Stomach (tissue), 9 donors: ENCODE data around the gene UBLCP1. TPM values are rescaled to one million over a fixed set of nuclear protein-coding genes. Genes with fewer than 3 reads are reported as not detected.
"Not testable (repeated sequence)": the region's sequence is repeated elsewhere in the genome, so short reads cannot be mapped to it uniquely, and the experiment has no call there.

Source experiments
- DNase-seq, 2 donors: peaks; one replicate each; pipeline versions ENCODE4 v3.0.0 to v3.0.0-alpha.2; 2013 to 2019
- H3K27ac ChIP-seq, 5 donors: fragments of 200-600 bp in 4 of 5; sonication (generic) in 4 of 5; one replicate each; pipeline ENCODE4 v1.5.1; 2013 to 2019; ENCODE audit warnings: mild to moderate bottlenecking in 1 of 5, moderate library complexity in 1 of 5
- H3K27me3 ChIP-seq, 3 donors: fragments of 200-600 bp; sonication (generic); one replicate each; pipeline ENCODE4 v1.5.1; 2017 to 2019; ENCODE audit warnings: mixed run types in 1 of 3
- H3K36me3 ChIP-seq, 4 donors: fragments of 200-600 bp; sonication (generic); 1 replicate in 3 of 4; 2 replicates in 1 of 4; pipeline ENCODE4 v1.5.1; 2016 to 2019
- H3K4me1 ChIP-seq, 4 donors: fragments of 200-600 bp; sonication (generic); one replicate each; pipeline ENCODE4 v1.5.1; 2016 to 2019
- H3K4me3 ChIP-seq, 4 donors: fragments of 200-600 bp; sonication (generic) in 3 of 4; one replicate each; pipeline ENCODE4 v1.5.1; 2016 to 2019; ENCODE audit warnings: mild to moderate bottlenecking in 1 of 4
- H3K9me3 ChIP-seq, 4 donors: fragments of 200-600 bp; sonication (generic); one replicate each; pipeline ENCODE4 v1.5.1; 2016 to 2019
- EP300 ChIP-seq: sonication (generic); formaldehyde crosslinking; IDR thresholded peaks from one replicate; pipeline ENCODE4 v1.6.1; 2017; ENCODE audit warnings: antibody characterized with exemption
- POLR2A ChIP-seq, 4 donors: fragments of 450-650 bp; IDR thresholded peaks; one replicate each; pipeline ENCODE4 v1.6.1; 2016; ENCODE audit warnings: antibody characterized with exemption in 4 of 4, control low read depth in 2 of 4, mild to moderate bottlenecking in 1 of 4, moderate library complexity in 1 of 4
- POLR2AphosphoS5 ChIP-seq, 3 donors: sonication (generic); formaldehyde crosslinking; IDR thresholded peaks; one replicate each; pipeline ENCODE4 v1.6.1; 2016; ENCODE audit warnings: antibody characterized with exemption in 3 of 3
- WGBS, 5 donors: extraction: QIAGEN DNeasy Blood & Tissue Kit in 3 of 5; methylation state at CpG; one replicate each; pipeline versions ENCODE4 v1.1.5 to v1.1.7; 2013 to 2018; 5-methylcytosine and 5-hydroxymethylcytosine counted together
- intact Hi-C: fragments of 100-400 bp; cut with DNase I; formaldehyde crosslinking; loops from one replicate; pipeline ENCODE4 v1.15.1; 2023; ENCODE audit warnings: low total_unique reads
- polyA plus RNA-seq, 3 donors: library from polyadenylated mRNA; stranded (reverse); fragments of 200-250 nt; gene quantifications; one replicate each; pipeline ENCODE4 v1.2.3, GENCODE V29; 2013
- total RNA-seq, 5 donors: library from RNA; depleted of rRNA; stranded (reverse); fragments of >200 nt; gene quantifications; one replicate each; pipeline versions ENCODE4 v1.1.0 to v1.2.3, GENCODE V29; 2014 to 2016
- TF ChIP-seq, protein P1 (sequence below), 7 experiments: fragments of 450-650 bp in 4 of 7; fragments of 200-600 bp in 3 of 7; sonication (generic) in 3 of 7; IDR thresholded peaks; one replicate each; pipeline ENCODE4 v1.5.1; 2016 to 2019; ENCODE audit warnings: antibody characterized with exemption in 7 of 7, control low read depth in 2 of 7, mild to moderate bottlenecking in 1 of 7
- donor health status: healthy with polysubstance abuse.
- donor health status: Bipolar disorder and iron deficiency.
- donor health status: healthy.

The UBLCP1 gene
- total and polyA plus RNA-seq, 8 donors: 1.2 to 24.4 (median 16.7) TPM

DNA sequence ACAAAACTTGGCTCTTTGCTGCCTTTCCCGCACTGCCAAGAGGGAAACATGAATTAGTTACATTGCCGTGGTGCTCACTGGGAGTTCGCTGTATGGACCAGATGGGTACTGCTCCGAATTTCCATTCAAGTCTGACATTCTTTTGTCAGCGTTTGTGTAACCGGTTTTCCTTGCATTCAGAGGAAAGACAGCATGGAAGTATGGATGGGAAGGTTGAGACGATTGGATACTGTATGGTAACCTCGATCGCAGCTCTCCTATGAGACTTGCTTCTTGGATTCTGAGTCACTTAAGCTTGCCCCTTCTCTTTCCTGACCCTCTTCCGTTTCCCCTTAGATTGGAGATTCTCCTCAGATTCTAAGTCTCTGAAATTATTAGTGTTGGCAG lies 625 bp upstream of the UBLCP1 start:
- 22 to 32% (median 24%) methylated on average over 10 of the region's 10 CpGs for WGBS, 5 donors
- Histone ChIP-seq H3K9me3 (no peaks in the 10 kb centered on the region), H3K4me1 (peaks cover 10 to 24% (median 21%) of the 10 kb centered on the region in 4 donors), H3K27me3 (no peaks in the 10 kb centered on the region), H3K36me3 (peaks cover 0 to 7% (median 4%) of the 10 kb centered on the region in 4 donors), H3K27ac (peak overlapping the region; percentile 71 to 96 (median 93)), H3K4me3 (peak overlapping the region; percentile 62 to 93 (median 86))
- no peak for TF ChIP-seq EP300
- TF ChIP-seq POLR2AphosphoS5 (IDR thresholded peaks at IDR 0.05): no peak
- TF ChIP-seq, protein P1, sequence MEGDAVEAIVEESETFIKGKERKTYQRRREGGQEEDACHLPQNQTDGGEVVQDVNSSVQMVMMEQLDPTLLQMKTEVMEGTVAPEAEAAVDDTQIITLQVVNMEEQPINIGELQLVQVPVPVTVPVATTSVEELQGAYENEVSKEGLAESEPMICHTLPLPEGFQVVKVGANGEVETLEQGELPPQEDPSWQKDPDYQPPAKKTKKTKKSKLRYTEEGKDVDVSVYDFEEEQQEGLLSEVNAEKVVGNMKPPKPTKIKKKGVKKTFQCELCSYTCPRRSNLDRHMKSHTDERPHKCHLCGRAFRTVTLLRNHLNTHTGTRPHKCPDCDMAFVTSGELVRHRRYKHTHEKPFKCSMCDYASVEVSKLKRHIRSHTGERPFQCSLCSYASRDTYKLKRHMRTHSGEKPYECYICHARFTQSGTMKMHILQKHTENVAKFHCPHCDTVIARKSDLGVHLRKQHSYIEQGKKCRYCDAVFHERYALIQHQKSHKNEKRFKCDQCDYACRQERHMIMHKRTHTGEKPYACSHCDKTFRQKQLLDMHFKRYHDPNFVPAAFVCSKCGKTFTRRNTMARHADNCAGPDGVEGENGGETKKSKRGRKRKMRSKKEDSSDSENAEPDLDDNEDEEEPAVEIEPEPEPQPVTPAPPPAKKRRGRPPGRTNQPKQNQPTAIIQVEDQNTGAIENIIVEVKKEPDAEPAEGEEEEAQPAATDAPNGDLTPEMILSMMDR (IDR thresholded peaks at IDR 0.05): no peak
- intact Hi-C loops: loop anchor here (10.0 kb wide), 1 partner anchor 108 kb away; no protein-coding TSS in a partner anchor
- peak in 1 of 2 donors; percentile 53 for DNase-seq

GRCh38 chr5:159263569-159263905 lies 447 bp downstream of the UBLCP1 start:
- Histone ChIP-seq H3K27me3 (no peaks in the 10 kb centered on the region), H3K4me3 (peak overlapping the region; percentile 62 to 93 (median 86))
- DNase-seq: no peak

GRCh38 chr5:159266764-159267163 lies 3.7 kb downstream of the UBLCP1 start:
- 89 to 100% (median 100%) methylated on average over 2 of the region's 2 CpGs for WGBS, 5 donors
- H3K27ac ChIP-seq, H3K4me3 ChIP-seq, DNase-seq, H3K9me3 ChIP-seq, H3K27me3 ChIP-seq: not testable (repeated sequence)
- intact Hi-C loops: loop anchor here (10.0 kb wide), 1 partner anchor 112 kb away; no protein-coding TSS in a partner anchor
- peaks cover 3 to 37% (median 32%) of the 10 kb centered on the region in 4 donors for H3K36me3 ChIP-seq
- H3K4me1 ChIP-seq: peaks cover 10 to 24% (median 21%) of the 10 kb centered on the region in 4 donors

More at GRCh38 chr5:159263569-159263905, 447 bp downstream of the UBLCP1 start:
- WGBS, 5 donors: 1 to 7% (median 6%) methylated on average over 10 of the region's 10 CpGs
- peaks cover 0 to 7% (median 4%) of the 10 kb centered on the region in 4 donors for H3K36me3 ChIP-seq
- TF ChIP-seq, protein P1 (IDR thresholded peaks at IDR 0.05): no peak
- no peak for TF ChIP-seq POLR2A (IDR thresholded peaks at IDR 0.05)
- TF ChIP-seq POLR2AphosphoS5 (IDR thresholded peaks at IDR 0.05): no peak
- TF ChIP-seq EP300: no peak
- H3K4me1 ChIP-seq: peaks cover 10 to 24% (median 21%) of the 10 kb centered on the region in 4 donors
- peak overlapping the region; percentile 71 to 96 (median 93) for H3K27ac ChIP-seq
- intact Hi-C loops: loop anchor here (10.0 kb wide), 1 partner anchor 109 kb away; no protein-coding TSS in a partner anchor
- no peaks in the 10 kb centered on the region for H3K9me3 ChIP-seq

DNA sequence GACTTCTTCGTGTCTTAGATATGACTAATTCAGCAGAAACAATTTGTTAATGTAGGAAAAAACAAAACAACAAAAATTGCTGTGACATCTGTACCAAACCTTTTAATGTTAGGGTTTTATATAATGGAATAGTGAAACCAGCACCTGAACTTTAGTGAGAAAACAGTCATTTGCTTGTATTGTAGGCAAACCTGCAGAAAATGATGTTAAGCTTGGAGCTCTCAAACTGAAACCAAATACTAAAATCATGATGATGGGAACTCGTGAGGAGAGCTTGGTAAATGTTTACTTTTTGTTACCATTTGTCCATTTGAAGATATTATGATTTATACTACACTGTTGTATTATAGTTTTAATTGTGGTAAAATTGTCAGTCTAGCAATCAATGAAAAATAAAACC lies 6.6 kb downstream of the UBLCP1 start:
- Histone ChIP-seq H3K36me3 (peaks cover 3 to 61% (median 60%) of the 10 kb centered on the region in 4 donors), H3K4me1 (peaks cover 0 to 14% (median 3%) of the 10 kb centered on the region in 4 donors), H3K27ac (no peak overlapping the region), H3K4me3 (no peak overlapping the region), H3K27me3 (no peaks in the 10 kb centered on the region), H3K9me3 (no peaks in the 10 kb centered on the region)
- intact Hi-C loops: loop anchor here (10.0 kb wide), 1 partner anchor 115 kb away; no protein-coding TSS in a partner anchor
- 58 to 76% (median 61%) methylated on average over 2 of the region's 2 CpGs for WGBS, 5 donors
- no peak for DNase-seq
- TF ChIP-seq, protein P1 (IDR thresholded peaks at IDR 0.05): no peak
- TF ChIP-seq POLR2AphosphoS5 (IDR thresholded peaks at IDR 0.05): no peak
- no peak for TF ChIP-seq POLR2A (IDR thresholded peaks at IDR 0.05)
- no peak for TF ChIP-seq EP300

GRCh38 chr5:159273923-159274322 lies 10.8 kb downstream of the UBLCP1 start:
- no peak overlapping the region for H3K27ac ChIP-seq
- TF ChIP-seq, protein P1 (IDR thresholded peaks at IDR 0.05): no peak
- TF ChIP-seq POLR2AphosphoS5 (IDR thresholded peaks at IDR 0.05): no peak
- no peak for TF ChIP-seq EP300
- TF ChIP-seq POLR2A (IDR thresholded peaks at IDR 0.05): no peak
- no peak overlapping the region for H3K4me3 ChIP-seq
- peaks cover 0 to 7% (median 0%) of the 10 kb centered on the region in 4 donors for H3K4me1 ChIP-seq
- intact Hi-C loops: no loop called here
- H3K36me3 ChIP-seq: peaks cover 16 to 90% (median 81%) of the 10 kb centered on the region in 4 donors
- no peaks in the 10 kb centered on the region for H3K27me3 ChIP-seq
- DNase-seq: no peak
- no peaks in the 10 kb centered on the region for H3K9me3 ChIP-seq
